NCI-H146 treated with DMSO at 0.1 percent for 48 hours (cell line): ENCODE measurements around the gene SEMG1.

Experiments used
- DNase-seq: peaks from one replicate; lab custom pipeline; 2025; ENCODE audit not compliant: unreplicated experiment; lab: John Stamatoyannopoulos, UW

Gene SEMG1

GRCh38 chr20:45221076-45221475 lies 14.2 kb downstream of the SEMG1 start, which contains the start of gene SEMG2:
Gene SEMG2, plus strand, starts transcription at chr20:45221373. Its CDS starts 17 bp downstream, at chr20:45221390.
- no peak for DNase-seq

DNA sequence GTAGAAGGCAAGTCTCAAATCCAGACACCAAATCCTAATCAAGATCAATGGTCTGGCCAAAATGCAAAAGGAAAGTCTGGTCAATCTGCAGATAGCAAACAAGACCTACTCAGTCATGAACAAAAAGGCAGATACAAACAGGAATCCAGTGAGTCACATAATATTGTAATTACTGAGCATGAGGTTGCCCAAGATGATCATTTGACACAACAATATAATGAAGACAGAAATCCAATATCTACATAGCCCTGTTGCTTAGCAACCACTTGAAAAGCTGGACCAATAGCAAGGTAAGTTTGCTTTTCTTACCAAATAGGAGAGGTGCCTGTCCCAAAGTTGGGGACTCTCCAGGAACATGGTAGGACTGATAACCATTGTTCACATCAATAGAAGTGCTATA lies 16.3 kb downstream of the SEMG1 start:
- DNase-seq = no peak

DNA sequence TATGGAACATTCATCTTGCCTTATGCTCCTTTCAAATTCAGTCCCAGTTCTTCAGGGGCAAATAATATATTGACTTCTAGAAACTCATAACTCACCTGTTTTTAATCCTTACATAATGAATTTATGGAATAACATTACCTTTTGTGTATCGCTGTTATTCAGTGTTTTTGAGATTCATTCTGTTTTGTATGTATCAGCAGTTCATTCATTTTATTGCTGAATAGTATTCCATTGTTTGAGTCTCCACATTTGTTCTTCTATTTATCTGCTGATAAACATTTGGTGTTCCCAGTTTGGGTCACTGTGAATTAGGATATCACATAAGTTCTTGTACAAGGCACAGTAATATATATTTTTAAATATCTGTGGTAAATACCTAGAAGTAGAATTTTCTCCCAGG lies 19.5 kb downstream of the SEMG1 start:
- DNase-seq = no peak

- no peak for DNase-seq
Measured at GRCh38 chr20:45229264-45230056, 22.6 kb downstream of the SEMG1 start.

DNA sequence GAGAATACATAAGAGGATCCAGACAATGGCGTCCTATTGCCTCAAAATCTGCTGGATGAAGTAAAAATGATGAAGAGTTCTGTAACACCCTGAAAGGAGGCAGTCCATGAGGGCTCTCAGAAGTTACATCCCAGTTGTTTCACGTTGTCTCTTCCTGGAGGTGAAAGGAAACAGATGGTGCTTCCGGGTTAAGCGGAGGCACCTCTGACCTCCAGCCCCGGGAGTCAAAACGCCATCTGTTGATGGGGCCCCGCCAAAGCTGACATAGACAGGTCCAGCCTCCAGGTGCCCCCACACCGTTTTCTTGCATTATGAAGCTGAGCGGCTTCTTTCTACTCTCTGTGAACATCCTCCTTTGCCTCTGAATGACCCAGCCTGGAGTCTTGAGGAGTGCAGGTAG lies 23.8 kb downstream of the SEMG1 start:
- DNase-seq = no peak

GRCh38 chr20:45235995-45236394 lies 29.2 kb downstream of the SEMG1 start:
- no peak for DNase-seq

- no peak for DNase-seq
Measured at GRCh38 chr20:45238139-45238538, 31.3 kb downstream of the SEMG1 start.

- DNase-seq = no peak
Measured at GRCh38 chr20:45246109-45246508, 39.3 kb downstream of the SEMG1 start.

DNA sequence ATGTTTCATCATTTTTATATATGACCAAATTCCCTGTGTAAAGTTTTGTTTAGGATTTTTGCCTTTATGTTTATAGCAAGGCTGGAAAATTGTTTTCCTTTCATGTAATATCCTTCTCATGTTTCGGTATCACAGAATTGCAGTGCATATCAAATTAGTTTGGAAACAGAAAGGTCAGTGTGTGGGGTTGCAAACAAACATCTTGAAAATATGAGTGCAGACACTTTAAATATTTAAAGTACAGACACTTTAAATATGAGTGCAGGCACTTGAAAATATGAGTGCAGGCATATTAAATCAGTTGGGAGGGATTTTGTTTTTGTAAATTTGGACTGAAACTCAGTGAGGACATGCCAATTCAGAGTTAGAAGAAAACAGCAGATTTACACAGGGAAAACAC lies 41.0 kb downstream of the SEMG1 start:
- no peak for DNase-seq

DNA sequence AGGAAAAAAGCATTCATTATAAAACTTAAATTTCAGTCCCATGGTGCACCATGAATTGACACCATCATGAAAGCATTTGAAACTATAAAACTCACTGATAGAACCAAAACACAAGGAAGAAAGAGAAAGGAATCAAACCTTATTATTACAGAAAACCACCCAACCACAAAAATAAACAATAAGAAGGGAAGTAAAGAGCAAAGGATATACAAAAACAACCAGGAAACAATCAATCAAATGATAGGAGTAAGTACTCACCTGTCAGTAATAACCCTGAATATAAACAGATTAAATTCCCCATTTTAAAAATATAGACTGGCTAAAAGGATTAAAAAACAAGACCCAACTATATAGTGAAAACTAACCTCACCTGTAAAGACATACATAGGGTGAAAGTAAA lies 41.8 kb downstream of the SEMG1 start:
- DNase-seq = no peak

- no peak for DNase-seq
Measured at GRCh38 chr20:45251884-45252560, 45.2 kb downstream of the SEMG1 start.

DNA sequence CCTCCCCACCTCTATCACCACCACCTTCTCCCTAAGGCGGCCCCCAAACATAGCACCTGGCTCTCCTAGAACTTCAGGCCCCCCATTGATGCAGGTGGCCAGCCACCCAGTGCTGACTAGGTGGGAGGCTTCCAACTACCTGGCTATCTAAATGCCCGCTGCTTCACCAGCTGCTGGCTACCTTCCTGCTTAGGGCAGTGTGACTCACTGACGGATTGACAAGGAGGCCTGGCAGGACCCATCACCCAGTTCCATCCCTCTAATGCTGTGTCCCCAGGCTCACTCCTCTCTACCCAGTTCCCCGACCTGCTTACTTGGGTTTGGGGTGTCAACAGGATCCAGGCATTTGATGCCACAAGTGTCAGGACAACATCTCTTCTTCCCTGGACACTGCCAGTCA lies 46.4 kb downstream of the SEMG1 start:
- no peak for DNase-seq

GRCh38 chr20:45254383-45255262 lies 47.8 kb downstream of the SEMG1 start, which contains the start of gene SLPI:
Gene SLPI, minus strand, starts transcription at chr20:45254564. Its CDS starts 21 bp downstream, at chr20:45254543.
- DNase-seq = no peak

- no peak for DNase-seq
Measured at GRCh38 chr20:45257161-45257560, 50.3 kb downstream of the SEMG1 start.

DNA sequence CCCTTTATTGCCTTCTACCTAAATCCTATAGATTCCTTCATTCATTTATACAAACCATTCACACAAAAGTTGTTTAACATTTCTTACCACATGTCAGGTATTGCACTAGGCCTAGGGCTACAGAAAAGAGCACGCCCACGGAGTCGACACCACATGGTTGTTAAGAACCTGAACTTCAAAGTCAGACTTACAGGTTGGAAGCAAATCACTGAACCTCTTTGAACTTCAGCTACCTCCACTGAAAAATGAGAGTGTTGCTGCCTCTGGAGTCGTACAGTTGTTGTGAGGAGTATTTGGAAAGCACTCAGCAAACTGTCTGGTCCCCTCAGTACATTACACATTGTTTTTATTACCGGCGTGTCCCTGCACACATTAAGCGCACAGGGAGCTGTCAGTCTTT lies 50.9 kb downstream of the SEMG1 start:
- no peak for DNase-seq

GRCh38 chr20:45258259-45258658 lies 51.4 kb downstream of the SEMG1 start:
- no peak for DNase-seq

GRCh38 chr20:45258664-45259063 lies 51.8 kb downstream of the SEMG1 start:
- no peak for DNase-seq
